Stomach (tissue), 9 donors: ENCODE data around the gene TRIM29. TPM values are rescaled to one million over a fixed set of nuclear protein-coding genes. Genes with fewer than 3 reads are reported as not detected.

Source experiments
- DNase-seq, 2 donors: peaks; one replicate each; pipeline versions ENCODE4 v3.0.0 to v3.0.0-alpha.2; 2013 to 2019
- H3K27ac ChIP-seq, 5 donors: fragments of 200-600 bp in 4 of 5; sonication (generic) in 4 of 5; one replicate each; pipeline ENCODE4 v1.5.1; 2013 to 2019; ENCODE audit warnings: mild to moderate bottlenecking in 1 of 5, moderate library complexity in 1 of 5
- H3K27me3 ChIP-seq, 3 donors: fragments of 200-600 bp; sonication (generic); one replicate each; pipeline ENCODE4 v1.5.1; 2017 to 2019; ENCODE audit warnings: mixed run types in 1 of 3
- H3K36me3 ChIP-seq, 4 donors: fragments of 200-600 bp; sonication (generic); 1 replicate in 3 of 4; 2 replicates in 1 of 4; pipeline ENCODE4 v1.5.1; 2016 to 2019
- H3K4me1 ChIP-seq, 4 donors: fragments of 200-600 bp; sonication (generic); one replicate each; pipeline ENCODE4 v1.5.1; 2016 to 2019
- H3K4me3 ChIP-seq, 4 donors: fragments of 200-600 bp; sonication (generic) in 3 of 4; one replicate each; pipeline ENCODE4 v1.5.1; 2016 to 2019; ENCODE audit warnings: mild to moderate bottlenecking in 1 of 4
- H3K9me3 ChIP-seq, 4 donors: fragments of 200-600 bp; sonication (generic); one replicate each; pipeline ENCODE4 v1.5.1; 2016 to 2019
- CTCF ChIP-seq, 7 experiments: fragments of 450-650 bp in 4 of 7; fragments of 200-600 bp in 3 of 7; sonication (generic) in 3 of 7; IDR thresholded peaks; one replicate each; pipeline ENCODE4 v1.5.1; 2016 to 2019; ENCODE audit warnings: antibody characterized with exemption in 7 of 7, control low read depth in 2 of 7, mild to moderate bottlenecking in 1 of 7
- EP300 ChIP-seq: sonication (generic); formaldehyde crosslinking; IDR thresholded peaks from one replicate; pipeline ENCODE4 v1.6.1; 2017; ENCODE audit warnings: antibody characterized with exemption
- POLR2A ChIP-seq, 4 donors: fragments of 450-650 bp; IDR thresholded peaks; one replicate each; pipeline ENCODE4 v1.6.1; 2016; ENCODE audit warnings: antibody characterized with exemption in 4 of 4, control low read depth in 2 of 4, mild to moderate bottlenecking in 1 of 4, moderate library complexity in 1 of 4
- POLR2AphosphoS5 ChIP-seq, 3 donors: sonication (generic); formaldehyde crosslinking; IDR thresholded peaks; one replicate each; pipeline ENCODE4 v1.6.1; 2016; ENCODE audit warnings: antibody characterized with exemption in 3 of 3
- WGBS, 5 donors: extraction: QIAGEN DNeasy Blood & Tissue Kit in 3 of 5; methylation state at CpG; one replicate each; pipeline versions ENCODE4 v1.1.5 to v1.1.7; 2013 to 2018; 5-methylcytosine and 5-hydroxymethylcytosine counted together
- intact Hi-C: fragments of 100-400 bp; cut with DNase I; formaldehyde crosslinking; loops from one replicate; pipeline ENCODE4 v1.15.1; 2023; ENCODE audit warnings: low total_unique reads
- polyA plus RNA-seq, 3 donors: library from polyadenylated mRNA; stranded (reverse); fragments of 200-250 nt; gene quantifications; one replicate each; pipeline ENCODE4 v1.2.3, GENCODE V29; 2013
- total RNA-seq, 5 donors: library from RNA; depleted of rRNA; stranded (reverse); fragments of >200 nt; gene quantifications; one replicate each; pipeline versions ENCODE4 v1.1.0 to v1.2.3, GENCODE V29; 2014 to 2016
- donor health status: healthy with polysubstance abuse.
- donor health status: Bipolar disorder and iron deficiency.
- donor health status: healthy.

The TRIM29 gene
- total and polyA plus RNA-seq, 8 donors, result 1.4 to 287 (median 2.2) TPM; not detected in 2

GRCh38 chr11:120179057-120179672, 41.3 kb upstream of the TRIM29 start:
- H3K36me3 ChIP-seq, result no peaks in the 10 kb centered on the region

DNA sequence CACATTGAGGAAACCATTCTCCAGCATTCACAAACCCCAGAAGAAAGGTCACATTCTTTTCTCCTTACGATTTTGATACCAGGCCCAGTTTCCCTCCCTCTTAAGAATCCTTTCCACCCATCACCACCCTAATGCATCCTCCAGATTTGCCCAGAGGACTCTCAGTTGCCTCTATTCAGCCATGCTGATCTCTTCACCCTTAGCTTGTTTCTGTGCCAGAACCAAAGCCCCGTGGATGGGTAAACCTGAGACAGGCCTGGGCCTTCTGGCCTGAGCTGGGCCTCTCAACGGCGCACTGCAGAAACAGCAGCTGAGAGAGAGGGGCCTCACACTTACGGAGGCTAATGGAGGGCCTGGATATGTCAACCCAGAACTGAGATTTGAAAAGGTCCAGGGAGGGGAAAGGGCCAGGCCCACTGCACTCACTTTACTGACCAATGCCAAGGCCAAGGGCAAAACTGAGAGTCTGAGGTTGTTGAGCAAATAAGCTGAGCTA, 40.7 kb upstream of the TRIM29 start:
- 67 to 88% (median 74%) methylated on average over 5 of the region's 5 CpGs for WGBS, 5 donors

More at GRCh38 chr11:120179057-120179672, 41.3 kb upstream of the TRIM29 start:
- TF ChIP-seq POLR2A (IDR thresholded peaks at IDR 0.05) (no peak), CTCF (IDR thresholded peaks at IDR 0.05) (no peak), EP300 (no peak), POLR2AphosphoS5 (IDR thresholded peaks at IDR 0.05) (no peak)
- Histone ChIP-seq H3K4me3 (no peak overlapping the region), H3K27me3 (no peaks in the 10 kb centered on the region), H3K27ac (peak overlapping the region in 2 of 5 donors; percentile 8 to 31), H3K4me1 (peaks cover 6 to 27% (median 22%) of the 10 kb centered on the region in 4 donors), H3K9me3 (no peaks in the 10 kb centered on the region)
- intact Hi-C loops, result no loop called here
- DNase-seq, result no peak
- 79 to 93% (median 87%) methylated on average over 10 of the region's 10 CpGs for WGBS, 5 donors

GRCh38 chr11:120174866-120175265, 37.0 kb upstream of the TRIM29 start:
- Histone ChIP-seq H3K27ac (no peak overlapping the region), H3K9me3 (no peaks in the 10 kb centered on the region), H3K36me3 (no peaks in the 10 kb centered on the region), H3K4me3 (no peak overlapping the region), H3K4me1 (peaks cover 2 to 11% (median 8%) of the 10 kb centered on the region in 4 donors), H3K27me3 (peaks cover 0 to 22% (median 8%) of the 10 kb centered on the region in 3 donors)
- TF ChIP-seq CTCF (IDR thresholded peaks at IDR 0.05) (no peak), POLR2A (IDR thresholded peaks at IDR 0.05) (no peak), EP300 (no peak), POLR2AphosphoS5 (IDR thresholded peaks at IDR 0.05) (no peak)
- WGBS, 5 donors, result 62 to 84% (median 70%) methylated on average over 4 of the region's 4 CpGs
- intact Hi-C loops, result loop anchor here (2.0 kb wide), 1 partner anchor 126 kb away; no protein-coding TSS in a partner anchor
- DNase-seq, result no peak

More for the DNA sequence above, 40.7 kb upstream of the TRIM29 start:
- Histone ChIP-seq H3K27ac (peak overlapping the region in 2 of 5 donors; percentile 8 to 31), H3K4me3 (no peak overlapping the region), H3K27me3 (no peaks in the 10 kb centered on the region), H3K36me3 (no peaks in the 10 kb centered on the region), H3K9me3 (no peaks in the 10 kb centered on the region), H3K4me1 (peaks cover 6 to 22% (median 17%) of the 10 kb centered on the region in 4 donors)
- DNase-seq, result no peak
- TF ChIP-seq POLR2AphosphoS5 (IDR thresholded peaks at IDR 0.05), result no peak
- no peak for TF ChIP-seq CTCF (IDR thresholded peaks at IDR 0.05)
- TF ChIP-seq POLR2A (IDR thresholded peaks at IDR 0.05), result no peak
- no peak for TF ChIP-seq EP300
- intact Hi-C loops, result no loop called here

DNA sequence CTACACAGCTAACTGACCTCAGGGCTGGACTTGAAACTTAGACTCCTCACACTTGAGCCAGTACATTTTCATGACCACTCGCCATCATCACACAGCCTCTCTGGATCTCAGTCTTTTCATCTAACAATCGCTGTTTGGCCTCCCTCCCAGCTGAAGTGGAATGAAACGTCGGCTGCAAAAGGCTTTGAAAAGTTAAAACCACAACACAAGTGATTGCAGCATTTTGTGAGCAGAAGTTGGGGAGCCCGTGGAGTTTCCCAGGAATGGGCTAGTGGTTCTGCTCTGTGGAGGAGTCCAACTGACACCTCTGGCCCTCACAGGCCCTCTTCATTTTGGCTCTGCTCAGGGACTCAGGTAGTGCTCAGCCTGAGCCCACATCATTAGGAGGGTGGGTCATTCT, 35.9 kb upstream of the TRIM29 start:
- 51 to 58% (median 56%) methylated on average over 5 of the region's 5 CpGs for WGBS, 5 donors
- DNase-seq, result peak in 1 of 2 donors; percentile 49
- H3K4me1 ChIP-seq, result peaks cover 8 to 22% (median 19%) of the 10 kb centered on the region in 4 donors
- H3K9me3 ChIP-seq, result no peaks in the 10 kb centered on the region
- intact Hi-C loops, result loop anchor here (2.0 kb wide), 1 partner anchor 127 kb away; no protein-coding TSS in a partner anchor
- TF ChIP-seq CTCF (IDR thresholded peaks at IDR 0.05) (no peak), POLR2AphosphoS5 (IDR thresholded peaks at IDR 0.05) (no peak), POLR2A (IDR thresholded peaks at IDR 0.05) (no peak), EP300 (no peak)
- H3K36me3 ChIP-seq, result no peaks in the 10 kb centered on the region
- H3K4me3 ChIP-seq, result no peak overlapping the region
- no peak overlapping the region for H3K27ac ChIP-seq
- peaks cover 0 to 33% (median 16%) of the 10 kb centered on the region in 3 donors for H3K27me3 ChIP-seq
